ENCODE results near the gene OR5W2.
"Not testable (repeated sequence)": the region's sequence is repeated elsewhere in the genome, so short reads cannot be mapped to it uniquely, and the experiment has no call there.

DNA sequence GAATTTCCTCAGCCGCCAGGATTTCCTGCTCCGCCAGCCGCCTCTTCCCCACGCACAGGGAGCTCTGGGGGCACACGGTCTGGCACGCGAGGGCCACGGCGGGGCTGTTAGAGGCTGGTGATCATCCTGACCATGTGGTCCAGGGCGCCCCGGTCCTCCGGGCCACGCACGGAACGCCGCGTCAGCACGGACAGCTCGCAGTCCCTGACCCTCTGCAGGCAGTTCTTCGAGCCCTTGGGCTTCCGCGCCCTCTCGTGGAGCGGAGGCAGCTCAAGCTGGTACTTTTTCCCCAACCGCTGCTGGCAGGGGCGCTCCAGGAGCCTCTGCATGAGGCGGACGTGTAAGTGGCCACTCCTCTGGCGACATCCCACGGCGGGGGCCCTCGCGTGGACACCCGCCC, 41.2 kb downstream of the OR5W2 start:
- TF ChIP-seq, protein P1, sequence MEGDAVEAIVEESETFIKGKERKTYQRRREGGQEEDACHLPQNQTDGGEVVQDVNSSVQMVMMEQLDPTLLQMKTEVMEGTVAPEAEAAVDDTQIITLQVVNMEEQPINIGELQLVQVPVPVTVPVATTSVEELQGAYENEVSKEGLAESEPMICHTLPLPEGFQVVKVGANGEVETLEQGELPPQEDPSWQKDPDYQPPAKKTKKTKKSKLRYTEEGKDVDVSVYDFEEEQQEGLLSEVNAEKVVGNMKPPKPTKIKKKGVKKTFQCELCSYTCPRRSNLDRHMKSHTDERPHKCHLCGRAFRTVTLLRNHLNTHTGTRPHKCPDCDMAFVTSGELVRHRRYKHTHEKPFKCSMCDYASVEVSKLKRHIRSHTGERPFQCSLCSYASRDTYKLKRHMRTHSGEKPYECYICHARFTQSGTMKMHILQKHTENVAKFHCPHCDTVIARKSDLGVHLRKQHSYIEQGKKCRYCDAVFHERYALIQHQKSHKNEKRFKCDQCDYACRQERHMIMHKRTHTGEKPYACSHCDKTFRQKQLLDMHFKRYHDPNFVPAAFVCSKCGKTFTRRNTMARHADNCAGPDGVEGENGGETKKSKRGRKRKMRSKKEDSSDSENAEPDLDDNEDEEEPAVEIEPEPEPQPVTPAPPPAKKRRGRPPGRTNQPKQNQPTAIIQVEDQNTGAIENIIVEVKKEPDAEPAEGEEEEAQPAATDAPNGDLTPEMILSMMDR (optimal IDR thresholded peaks at IDR 0.05 in 1 of 3, IDR thresholded peaks at IDR 0.05 in 1 of 3, conservative IDR thresholded peaks at IDR 0.05 in 1 of 3; ENCODE audit: extremely low read depth in 1 of 3, insufficient read depth in 2 of 3, low read length in 3 of 3) = not testable (repeated sequence)
- not testable (repeated sequence) for TF ChIP-seq EZH2 (IDR thresholded peaks at IDR 0.05; ENCODE audit: low read length)

All from keratinocyte (primary cell).